ENCODE measurements around the gene CTSA.

DNA sequence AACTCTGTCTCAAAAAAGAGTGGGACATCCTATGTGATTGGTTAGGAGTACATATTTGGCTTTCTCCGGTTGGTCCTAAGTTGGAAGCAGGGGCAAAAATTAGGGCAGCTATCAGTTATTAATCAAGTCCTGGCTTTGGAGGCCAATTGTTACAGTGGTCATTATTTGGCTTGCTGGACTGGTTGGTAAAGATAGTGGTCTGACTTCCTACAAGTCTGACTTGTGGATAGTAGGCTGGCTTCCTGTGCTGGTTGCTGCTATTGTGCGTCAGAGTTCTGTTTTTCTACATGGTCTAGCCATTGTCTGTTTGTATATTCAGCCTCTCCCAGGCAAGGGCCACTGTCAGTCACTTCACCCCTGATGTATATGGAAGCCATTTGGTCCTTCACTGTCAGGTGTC, 40.9 kb upstream of the CTSA start:
- TF ChIP-seq, protein P1, sequence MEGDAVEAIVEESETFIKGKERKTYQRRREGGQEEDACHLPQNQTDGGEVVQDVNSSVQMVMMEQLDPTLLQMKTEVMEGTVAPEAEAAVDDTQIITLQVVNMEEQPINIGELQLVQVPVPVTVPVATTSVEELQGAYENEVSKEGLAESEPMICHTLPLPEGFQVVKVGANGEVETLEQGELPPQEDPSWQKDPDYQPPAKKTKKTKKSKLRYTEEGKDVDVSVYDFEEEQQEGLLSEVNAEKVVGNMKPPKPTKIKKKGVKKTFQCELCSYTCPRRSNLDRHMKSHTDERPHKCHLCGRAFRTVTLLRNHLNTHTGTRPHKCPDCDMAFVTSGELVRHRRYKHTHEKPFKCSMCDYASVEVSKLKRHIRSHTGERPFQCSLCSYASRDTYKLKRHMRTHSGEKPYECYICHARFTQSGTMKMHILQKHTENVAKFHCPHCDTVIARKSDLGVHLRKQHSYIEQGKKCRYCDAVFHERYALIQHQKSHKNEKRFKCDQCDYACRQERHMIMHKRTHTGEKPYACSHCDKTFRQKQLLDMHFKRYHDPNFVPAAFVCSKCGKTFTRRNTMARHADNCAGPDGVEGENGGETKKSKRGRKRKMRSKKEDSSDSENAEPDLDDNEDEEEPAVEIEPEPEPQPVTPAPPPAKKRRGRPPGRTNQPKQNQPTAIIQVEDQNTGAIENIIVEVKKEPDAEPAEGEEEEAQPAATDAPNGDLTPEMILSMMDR (IDR thresholded peaks at IDR 0.05; ENCODE audit: low read depth, low read length, poor library complexity, severe bottlenecking), result no peak
- TF ChIP-seq EZH2phosphoT487 (IDR thresholded peaks at IDR 0.05; ENCODE audit: borderline replicate concordance, low read length), result no peak
